ENCODE measurements around the gene CA12. TPM values are rescaled to one million over a fixed set of nuclear protein-coding genes. Genes with fewer than 3 reads are reported as not detected.
"Not testable (repeated sequence)": the region's sequence is repeated elsewhere in the genome, so short reads cannot be mapped to it uniquely, and the experiment has no call there.

CA12 gene
- total RNA-seq, 1 donor from 2014 or later: 0.25 TPM

DNA sequence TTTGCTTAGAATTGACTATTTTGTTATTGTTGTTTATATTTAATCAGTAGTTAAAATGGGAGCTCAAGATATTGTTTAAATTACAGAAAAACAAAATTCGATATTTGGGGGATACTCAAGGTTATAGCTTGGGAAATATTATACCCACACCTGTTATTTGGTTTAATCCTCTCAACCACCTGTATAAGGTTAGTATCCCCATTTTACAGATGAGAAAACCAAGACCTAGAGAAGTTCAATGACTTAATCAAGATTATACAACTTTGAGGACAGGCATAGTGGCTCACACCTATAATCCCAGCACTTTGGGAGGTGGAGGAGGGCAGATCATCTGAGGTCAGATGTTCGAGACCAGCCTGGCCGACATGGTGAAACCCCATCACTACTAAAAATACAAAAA is 39.8 kb upstream of the CA12 start:
- no peaks in the 10 kb centered on the region for H3K4me1 ChIP-seq
- TF ChIP-seq, protein P1, sequence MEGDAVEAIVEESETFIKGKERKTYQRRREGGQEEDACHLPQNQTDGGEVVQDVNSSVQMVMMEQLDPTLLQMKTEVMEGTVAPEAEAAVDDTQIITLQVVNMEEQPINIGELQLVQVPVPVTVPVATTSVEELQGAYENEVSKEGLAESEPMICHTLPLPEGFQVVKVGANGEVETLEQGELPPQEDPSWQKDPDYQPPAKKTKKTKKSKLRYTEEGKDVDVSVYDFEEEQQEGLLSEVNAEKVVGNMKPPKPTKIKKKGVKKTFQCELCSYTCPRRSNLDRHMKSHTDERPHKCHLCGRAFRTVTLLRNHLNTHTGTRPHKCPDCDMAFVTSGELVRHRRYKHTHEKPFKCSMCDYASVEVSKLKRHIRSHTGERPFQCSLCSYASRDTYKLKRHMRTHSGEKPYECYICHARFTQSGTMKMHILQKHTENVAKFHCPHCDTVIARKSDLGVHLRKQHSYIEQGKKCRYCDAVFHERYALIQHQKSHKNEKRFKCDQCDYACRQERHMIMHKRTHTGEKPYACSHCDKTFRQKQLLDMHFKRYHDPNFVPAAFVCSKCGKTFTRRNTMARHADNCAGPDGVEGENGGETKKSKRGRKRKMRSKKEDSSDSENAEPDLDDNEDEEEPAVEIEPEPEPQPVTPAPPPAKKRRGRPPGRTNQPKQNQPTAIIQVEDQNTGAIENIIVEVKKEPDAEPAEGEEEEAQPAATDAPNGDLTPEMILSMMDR (IDR thresholded peaks at IDR 0.05; ENCODE audit: borderline replicate concordance): no peak
- no peaks in the 10 kb centered on the region for H3K36me3 ChIP-seq
- peaks cover 10% of the 10 kb centered on the region for H3K9me3 ChIP-seq (replicated peaks)
- intact Hi-C loops (cut with micrococcal nuclease): no loop called here
- no peak overlapping the region for H3K4me3 ChIP-seq
- DNase-seq: no peak
- H3K27ac ChIP-seq (replicated peaks): no peak overlapping the region
- H3K27me3 ChIP-seq (ENCODE audit: low read depth): no peaks in the 10 kb centered on the region

DNA sequence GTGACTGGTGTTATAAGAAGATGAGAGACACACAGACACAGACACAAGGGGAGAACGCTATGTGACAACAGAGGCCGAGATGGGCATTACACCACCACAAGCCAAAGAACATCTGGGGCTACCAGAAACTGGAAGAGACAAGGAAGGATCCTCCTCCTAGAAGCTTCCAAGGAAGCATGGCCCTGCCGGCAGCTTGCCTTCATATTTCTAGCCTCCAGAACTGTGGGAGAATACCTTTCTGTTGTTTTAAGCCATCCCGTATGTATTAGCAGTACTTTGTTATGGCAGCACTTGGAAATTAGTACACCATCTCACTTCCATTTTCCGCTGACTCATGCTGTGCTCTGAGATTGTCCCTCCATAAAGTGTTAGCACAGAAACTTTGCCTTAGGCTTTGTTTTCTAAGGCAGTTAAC is 38.7 kb upstream of the CA12 start:
- intact Hi-C loops (cut with micrococcal nuclease): no loop called here
- H3K27ac ChIP-seq (replicated peaks): no peak overlapping the region
- no peak overlapping the region for H3K4me3 ChIP-seq
- no peak for DNase-seq
- H3K9me3 ChIP-seq (replicated peaks): no peaks in the 10 kb centered on the region
- TF ChIP-seq, protein P1 (IDR thresholded peaks at IDR 0.05; ENCODE audit: borderline replicate concordance): no peak
- H3K4me1 ChIP-seq: no peaks in the 10 kb centered on the region
- no peaks in the 10 kb centered on the region for H3K27me3 ChIP-seq (ENCODE audit: low read depth)
- no peaks in the 10 kb centered on the region for H3K36me3 ChIP-seq

DNA sequence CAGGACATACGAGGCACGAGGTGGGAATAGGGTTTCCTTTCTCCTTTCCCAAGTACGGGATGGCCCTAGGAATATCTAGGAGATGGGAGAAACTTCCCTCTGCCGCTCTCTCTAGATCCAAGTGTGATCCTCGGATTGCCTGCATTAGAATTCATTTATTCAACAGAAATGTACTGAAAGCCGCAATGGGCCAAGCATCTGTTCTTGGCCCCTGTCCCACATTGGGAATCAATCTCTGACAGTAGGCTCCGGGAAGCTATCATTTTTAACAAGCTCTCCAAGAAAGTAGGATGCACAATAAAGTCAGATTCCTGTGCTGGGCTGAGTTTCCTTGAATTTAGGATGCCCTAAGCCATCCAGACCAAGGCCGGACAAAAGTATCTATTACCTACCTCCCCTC is 37.2 kb upstream of the CA12 start:
- intact Hi-C loops (cut with micrococcal nuclease): no loop called here

DNA sequence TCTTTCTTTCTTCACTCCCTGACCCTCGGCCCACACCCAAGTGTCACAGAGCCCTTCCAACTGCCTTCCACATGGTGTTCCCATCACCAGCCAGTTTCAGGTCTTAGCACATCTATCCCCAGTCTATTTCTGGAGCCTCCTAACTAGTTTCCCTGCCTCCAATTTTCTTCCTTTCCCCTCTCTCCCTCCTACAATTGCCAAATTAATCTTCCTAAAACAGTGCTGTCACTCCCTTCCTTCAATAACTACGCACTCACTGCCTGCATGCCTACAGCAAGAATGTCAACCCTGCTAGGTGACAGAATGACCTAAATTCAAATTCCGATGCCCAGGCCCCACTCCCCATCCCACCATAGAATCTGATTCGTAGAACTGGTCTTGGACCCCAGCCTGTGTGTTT is 36.1 kb upstream of the CA12 start:
- DNase-seq: no peak
- no peaks in the 10 kb centered on the region for H3K9me3 ChIP-seq (replicated peaks)
- no peak overlapping the region for H3K27ac ChIP-seq (replicated peaks)
- H3K27me3 ChIP-seq (ENCODE audit: low read depth): no peaks in the 10 kb centered on the region
- no peaks in the 10 kb centered on the region for H3K4me1 ChIP-seq
- TF ChIP-seq, protein P1 (IDR thresholded peaks at IDR 0.05; ENCODE audit: borderline replicate concordance): no peak
- H3K4me3 ChIP-seq: no peak overlapping the region
- H3K36me3 ChIP-seq: no peaks in the 10 kb centered on the region
- intact Hi-C loops (cut with micrococcal nuclease): no loop called here

More for the DNA sequence above, 37.2 kb upstream of the CA12 start:
- no peak for DNase-seq
- Histone ChIP-seq H3K4me3 (no peak overlapping the region), H3K9me3 (replicated peaks) (no peaks in the 10 kb centered on the region), H3K36me3 (no peaks in the 10 kb centered on the region), H3K4me1 (no peaks in the 10 kb centered on the region), H3K27ac (replicated peaks) (no peak overlapping the region), H3K27me3 (ENCODE audit: low read depth) (no peaks in the 10 kb centered on the region)
- TF ChIP-seq, protein P1 (IDR thresholded peaks at IDR 0.05; ENCODE audit: borderline replicate concordance): no peak

DNA sequence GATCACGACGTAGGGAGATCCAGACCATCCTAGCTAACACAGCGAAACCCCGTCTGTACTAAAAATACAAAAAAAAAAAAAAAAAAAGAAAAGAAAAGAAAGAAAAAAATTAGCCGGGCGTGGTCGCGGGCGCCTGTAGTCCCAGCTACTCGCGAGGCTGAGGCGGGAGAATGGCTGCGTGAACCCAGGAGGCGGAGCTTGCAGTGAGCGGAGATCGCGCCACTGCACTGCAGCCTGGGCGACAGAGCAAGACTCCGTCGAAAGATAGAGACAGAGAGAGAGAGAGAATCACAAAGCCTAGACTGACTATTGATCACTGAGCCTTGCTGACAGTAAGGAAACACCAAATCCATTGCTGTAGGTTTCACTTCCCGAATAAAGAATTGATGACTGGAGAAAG is 35.6 kb upstream of the CA12 start:
- H3K4me1 ChIP-seq; H3K4me3 ChIP-seq; DNase-seq; H3K27me3 ChIP-seq (ENCODE audit: low read depth); H3K36me3 ChIP-seq; H3K9me3 ChIP-seq (replicated peaks); intact Hi-C loops (cut with micrococcal nuclease); H3K27ac ChIP-seq (replicated peaks): not testable (repeated sequence)

DNA sequence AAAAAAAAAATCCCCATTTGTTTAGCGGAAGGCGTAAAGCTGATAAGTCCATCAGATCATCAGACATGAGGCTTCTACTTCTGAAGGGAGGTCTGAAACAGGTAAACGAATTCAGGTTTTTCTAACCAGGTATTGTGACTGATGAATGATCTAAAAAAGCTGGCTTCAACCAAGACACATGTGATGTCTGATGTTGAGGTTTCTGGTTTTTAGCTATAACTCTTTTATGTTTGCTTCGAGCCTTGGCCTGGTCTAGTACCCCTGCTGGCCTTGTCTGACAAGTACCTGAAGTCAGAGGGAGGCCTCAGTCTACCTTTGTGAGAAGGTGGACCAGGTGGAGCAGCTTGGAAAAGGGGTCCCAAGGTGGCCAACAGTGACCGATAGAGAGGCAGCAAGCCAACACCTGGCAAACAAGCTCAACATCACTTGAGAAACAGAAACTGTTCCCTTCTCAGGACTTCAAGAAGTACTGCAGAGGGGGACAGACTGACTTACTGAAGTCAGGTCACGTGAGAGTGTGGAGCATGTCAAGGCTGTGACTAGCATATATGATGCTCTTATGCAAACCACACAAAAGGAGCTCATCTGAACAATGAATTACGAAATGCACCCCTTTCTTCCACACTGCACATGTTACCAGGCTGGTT is 33.0 kb upstream of the CA12 start:
- Histone ChIP-seq H3K4me3 (no peak overlapping the region), H3K27ac (replicated peaks) (no peak overlapping the region), H3K4me1 (no peaks in the 10 kb centered on the region), H3K27me3 (ENCODE audit: low read depth) (no peaks in the 10 kb centered on the region), H3K36me3 (no peaks in the 10 kb centered on the region), H3K9me3 (replicated peaks) (no peaks in the 10 kb centered on the region)
- TF ChIP-seq, protein P1 (IDR thresholded peaks at IDR 0.05; ENCODE audit: borderline replicate concordance): no peak
- intact Hi-C loops (cut with micrococcal nuclease): no loop called here
- no peak for DNase-seq

Measured in left ventricle myocardium inferior (tissue), 1 donor.